Glomerular endothelial cell (primary cell): ENCODE data around the gene AP1S3. TPM values are rescaled to one million over a fixed set of nuclear protein-coding genes. Genes with fewer than 3 reads are reported as not detected.

ENCODE experiments used
- DNase-seq: peaks from one replicate; pipeline ENCODE4 v3.0.0-alpha.2; 2011; ENCODE audit warnings: low read depth, low spot score; ENCODE audit errors: extremely low read depth
- total RNA-seq: library from RNA; depleted of rRNA; stranded (reverse); fragments of >200 nt; gene quantifications from 2 replicates; pipeline ENCODE4 v1.2.3, GENCODE V29; 2015

AP1S3 gene
- total RNA-seq, 1 donor from 2014 or later = 6.7 TPM

- no peak for DNase-seq
These were observed 109.8 kb downstream of the AP1S3 start for GRCh38 chr2:223727562-223727961.

GRCh38 chr2:223725986-223726970 lies 111.1 kb downstream of the AP1S3 start:
- no peak for DNase-seq

- DNase-seq = peak; percentile 98
These were observed 111.9 kb downstream of the AP1S3 start for GRCh38 chr2:223725494-223725893.

GRCh38 chr2:223724861-223725260 lies 112.5 kb downstream of the AP1S3 start:
- DNase-seq = no peak

- DNase-seq = no peak
These were observed 113.4 kb downstream of the AP1S3 start for GRCh38 chr2:223723954-223724411.

GRCh38 chr2:223722226-223722625 lies 115.2 kb downstream of the AP1S3 start:
- no peak for DNase-seq

- no peak for DNase-seq
These were observed 115.6 kb downstream of the AP1S3 start for GRCh38 chr2:223721746-223722145.

GRCh38 chr2:223720367-223720766 lies 117.0 kb downstream of the AP1S3 start:
- DNase-seq = no peak

- no peak for DNase-seq
These were observed 124.7 kb downstream of the AP1S3 start for GRCh38 chr2:223712642-223713041.

- no peak for DNase-seq
These were observed 125.6 kb downstream of the AP1S3 start for GRCh38 chr2:223711596-223712326.

Other genes with a start within 250 kb of the AP1S3 start
- gene SCG2, start 235.2 kb downstream of the AP1S3 start, total RNA-seq = 0.29 and 0.34 TPM in 2 replicates
- gene WDFY1, start 107.8 kb upstream of the AP1S3 start, total RNA-seq = 67.0 and 79.6 TPM in 2 replicates
- gene MRPL44, start 119.9 kb upstream of the AP1S3 start, total RNA-seq = 36.1 and 38.6 TPM in 2 replicates
- gene SERPINE2, start 201.7 kb upstream of the AP1S3 start, total RNA-seq = 42.8 and 51.3 TPM in 2 replicates